Cardiac fibroblast (primary cell): Measurements from ENCODE around the gene ADGRV1.

Source experiments
- DNase-seq, 2 donors: peaks; one replicate each; pipeline versions ENCODE4 v3.0.0 to v3.0.0-alpha.2; 2010; ENCODE audit warnings: low read depth in 2 of 2
- H3K4me3 ChIP-seq, 2 donors: replicated peaks in 1 of 2; 1 replicate in 1 of 2; 2 replicates in 1 of 2; pipeline ENCODE4 v1.5.1; 2011; ENCODE audit warnings: low read depth in 2 of 2, low read length in 2 of 2, mild to moderate bottlenecking in 2 of 2, moderate library complexity in 1 of 2
- TF ChIP-seq, protein P1 (sequence below): IDR thresholded peaks from one replicate; pipeline ENCODE4 v1.5.1; 2011; ENCODE audit warnings: low read depth, mild to moderate bottlenecking, low read length, inconsistent platforms

The ADGRV1 gene

DNA sequence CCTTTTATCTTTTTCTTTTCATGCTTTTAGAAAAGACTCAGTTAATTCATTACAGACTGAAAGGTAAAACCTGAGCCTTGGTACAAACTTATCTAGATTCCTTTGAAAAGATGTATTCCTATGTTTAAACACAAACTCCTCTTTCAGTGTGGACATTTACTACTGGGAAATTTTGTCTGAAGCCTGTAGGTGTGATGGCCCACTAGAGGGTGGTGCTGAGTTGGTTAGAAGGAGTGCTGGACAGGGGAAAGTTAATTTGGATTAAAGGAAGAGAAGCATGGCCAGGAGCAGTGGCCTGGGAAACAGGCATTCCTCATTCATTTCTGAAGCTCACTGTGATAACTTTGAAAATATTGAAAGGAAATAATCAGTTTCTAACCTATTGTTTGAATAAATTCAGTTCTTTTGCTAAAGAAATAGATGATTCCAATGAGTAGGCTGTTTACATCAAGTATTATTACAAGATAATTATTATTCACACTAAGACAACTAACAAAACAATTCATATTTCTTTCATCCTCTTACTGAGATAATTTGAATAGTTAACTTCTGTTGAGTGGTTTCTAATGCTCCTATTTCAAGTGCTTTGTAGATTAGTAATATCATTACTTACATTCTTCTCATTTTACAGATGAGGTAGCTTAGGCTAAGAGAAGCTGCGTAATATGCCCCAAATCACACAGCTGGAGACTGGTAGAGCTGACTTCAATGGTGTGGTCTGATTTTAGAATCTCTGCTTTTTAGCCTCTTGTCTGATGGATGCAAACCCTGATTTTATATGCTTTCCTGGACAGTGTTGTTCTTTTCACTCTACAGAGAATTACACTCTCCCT, 150.9 kb downstream of the ADGRV1 start:
- TF ChIP-seq, protein P1, sequence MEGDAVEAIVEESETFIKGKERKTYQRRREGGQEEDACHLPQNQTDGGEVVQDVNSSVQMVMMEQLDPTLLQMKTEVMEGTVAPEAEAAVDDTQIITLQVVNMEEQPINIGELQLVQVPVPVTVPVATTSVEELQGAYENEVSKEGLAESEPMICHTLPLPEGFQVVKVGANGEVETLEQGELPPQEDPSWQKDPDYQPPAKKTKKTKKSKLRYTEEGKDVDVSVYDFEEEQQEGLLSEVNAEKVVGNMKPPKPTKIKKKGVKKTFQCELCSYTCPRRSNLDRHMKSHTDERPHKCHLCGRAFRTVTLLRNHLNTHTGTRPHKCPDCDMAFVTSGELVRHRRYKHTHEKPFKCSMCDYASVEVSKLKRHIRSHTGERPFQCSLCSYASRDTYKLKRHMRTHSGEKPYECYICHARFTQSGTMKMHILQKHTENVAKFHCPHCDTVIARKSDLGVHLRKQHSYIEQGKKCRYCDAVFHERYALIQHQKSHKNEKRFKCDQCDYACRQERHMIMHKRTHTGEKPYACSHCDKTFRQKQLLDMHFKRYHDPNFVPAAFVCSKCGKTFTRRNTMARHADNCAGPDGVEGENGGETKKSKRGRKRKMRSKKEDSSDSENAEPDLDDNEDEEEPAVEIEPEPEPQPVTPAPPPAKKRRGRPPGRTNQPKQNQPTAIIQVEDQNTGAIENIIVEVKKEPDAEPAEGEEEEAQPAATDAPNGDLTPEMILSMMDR, result peak; percentile 77
- H3K4me3 ChIP-seq, result no peak overlapping the region
- DNase-seq, result peak; percentile 54 to 58

- H3K4me3 ChIP-seq, result no peak overlapping the region
- DNase-seq, result no peak
- TF ChIP-seq, protein P1, result no peak
These were observed 159.8 kb downstream of the ADGRV1 start for GRCh38 chr5:90718387-90718786.

DNA sequence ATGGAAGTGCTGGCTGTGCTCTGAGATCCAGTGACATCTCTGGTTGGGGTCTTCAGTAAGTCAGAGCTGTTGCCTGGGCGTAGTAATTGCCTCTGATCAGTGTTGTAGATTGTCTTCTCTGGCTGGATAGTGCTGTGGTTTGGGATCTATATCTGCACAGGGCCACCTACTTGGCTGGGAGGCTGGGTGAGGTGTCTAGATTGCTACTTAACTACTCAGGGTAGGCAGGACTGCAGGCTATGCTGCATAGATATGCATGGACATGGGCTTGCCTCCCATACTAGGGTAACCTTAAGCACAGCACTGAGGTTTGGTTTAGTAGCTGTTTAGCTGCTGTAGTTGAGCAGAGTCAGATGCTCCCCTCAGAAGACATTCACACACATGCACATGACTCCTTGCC, 181.0 kb downstream of the ADGRV1 start:
- no peak overlapping the region for H3K4me3 ChIP-seq
- TF ChIP-seq, protein P1, result no peak
- no peak for DNase-seq

GRCh38 chr5:90740244-90740799, 181.7 kb downstream of the ADGRV1 start:
- no peak for DNase-seq
- TF ChIP-seq, protein P1, result no peak
- H3K4me3 ChIP-seq, result no peak overlapping the region

DNA sequence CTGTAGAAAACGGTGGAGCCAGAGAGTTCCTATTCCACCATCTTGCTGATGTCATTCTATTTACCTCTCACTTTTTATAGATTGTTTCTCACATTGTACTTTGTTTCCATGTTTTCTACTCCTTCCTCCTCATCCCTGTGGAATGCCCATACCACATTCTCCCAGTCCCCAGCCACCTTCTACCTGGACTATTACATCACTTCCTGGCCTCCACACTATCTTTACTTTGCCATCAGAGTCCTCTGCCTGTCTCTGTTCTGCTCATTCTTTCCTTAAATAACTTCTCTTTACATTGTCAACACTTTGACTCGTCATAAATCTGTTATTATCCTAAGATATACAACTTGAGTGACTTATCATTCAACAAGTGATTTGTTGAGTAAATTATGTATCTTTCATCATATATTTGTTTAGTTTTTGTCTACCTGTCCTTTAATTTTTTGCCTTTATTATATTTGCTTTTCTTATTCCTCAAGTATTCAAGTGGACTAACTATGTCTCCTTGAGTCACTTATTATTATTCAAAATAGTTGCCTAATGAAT, 182.5 kb downstream of the ADGRV1 start:
- DNase-seq, result no peak
- TF ChIP-seq, protein P1, result no peak
- H3K4me3 ChIP-seq, result no peak overlapping the region

- TF ChIP-seq, protein P1, result no peak
- H3K4me3 ChIP-seq, result no peak overlapping the region
- DNase-seq, result no peak
These were observed 187.5 kb downstream of the ADGRV1 start for GRCh38 chr5:90746119-90746518.
